ELF-1 (cell line): ENCODE results near the gene MEF2D.
A peak's percentile ranks its signal among the peaks of the same experiment; 100 is the strongest.

Experiments used
- DNase-seq: peaks from one replicate; pipeline ENCODE4 v3.0.0-alpha.2; 2016; ENCODE audit warnings: low read depth, low spot score

MEF2D gene

GRCh38 chr1:156444407-156445001 lies 56.1 kb downstream of the MEF2D start:
- DNase-seq, result peak; percentile 49

- no peak for DNase-seq
These were observed 57.3 kb downstream of the MEF2D start for GRCh38 chr1:156443286-156443685.

GRCh38 chr1:156440654-156441437 lies 59.7 kb downstream of the MEF2D start:
- no peak for DNase-seq

GRCh38 chr1:156439777-156440183 lies 60.8 kb downstream of the MEF2D start:
- peak; percentile 91 for DNase-seq

- DNase-seq, result no peak
These were observed 61.4 kb downstream of the MEF2D start for GRCh38 chr1:156439036-156439776.

GRCh38 chr1:156438278-156438987 lies 62.1 kb downstream of the MEF2D start:
- DNase-seq, result no peak

GRCh38 chr1:156437037-156437867 lies 63.3 kb downstream of the MEF2D start:
- DNase-seq, result no peak

GRCh38 chr1:156436141-156437036 lies 64.2 kb downstream of the MEF2D start:
- no peak for DNase-seq

GRCh38 chr1:156435545-156436140 lies 64.9 kb downstream of the MEF2D start:
- DNase-seq, result no peak

- no peak for DNase-seq
These were observed 65.5 kb downstream of the MEF2D start for GRCh38 chr1:156434989-156435544.

- no peak for DNase-seq
These were observed 67.0 kb downstream of the MEF2D start for GRCh38 chr1:156433602-156434001.

GRCh38 chr1:156433032-156433431 lies 67.5 kb downstream of the MEF2D start:
- no peak for DNase-seq

- no peak for DNase-seq
These were observed 67.9 kb downstream of the MEF2D start for GRCh38 chr1:156432669-156433018.

GRCh38 chr1:156431769-156432668 lies 68.6 kb downstream of the MEF2D start:
- no peak for DNase-seq

- no peak for DNase-seq
These were observed 69.2 kb downstream of the MEF2D start for GRCh38 chr1:156431366-156431765.

- DNase-seq, result no peak
These were observed 69.7 kb downstream of the MEF2D start for GRCh38 chr1:156430866-156431265.

- no peak for DNase-seq
These were observed 70.3 kb downstream of the MEF2D start for GRCh38 chr1:156430303-156430702.

GRCh38 chr1:156429313-156430060 lies 71.1 kb downstream of the MEF2D start:
- no peak for DNase-seq
